Daoy (cell line): ENCODE results near the gene FBXL4. TPM values are rescaled to one million over a fixed set of nuclear protein-coding genes. Genes with fewer than 3 reads are reported as not detected.

Experiments used
- DNase-seq: peaks from one replicate; pipeline ENCODE4 v3.0.0-alpha.2; 2015; ENCODE audit warnings: low read depth
- total RNA-seq: library from RNA; depleted of rRNA; stranded (reverse); fragments of >200 nt; shearing (Covaris generic); gene quantifications from 2 replicates; pipeline ENCODE4 v1.2.3, GENCODE V29; 2014; rRNA removed

FBXL4 gene
- total RNA-seq, 1 experiment from 2014 or later = 4.7 TPM

- no peak for DNase-seq
Measured at GRCh38 chr6:98824902-98825599, 122.7 kb downstream of the FBXL4 start.

DNA sequence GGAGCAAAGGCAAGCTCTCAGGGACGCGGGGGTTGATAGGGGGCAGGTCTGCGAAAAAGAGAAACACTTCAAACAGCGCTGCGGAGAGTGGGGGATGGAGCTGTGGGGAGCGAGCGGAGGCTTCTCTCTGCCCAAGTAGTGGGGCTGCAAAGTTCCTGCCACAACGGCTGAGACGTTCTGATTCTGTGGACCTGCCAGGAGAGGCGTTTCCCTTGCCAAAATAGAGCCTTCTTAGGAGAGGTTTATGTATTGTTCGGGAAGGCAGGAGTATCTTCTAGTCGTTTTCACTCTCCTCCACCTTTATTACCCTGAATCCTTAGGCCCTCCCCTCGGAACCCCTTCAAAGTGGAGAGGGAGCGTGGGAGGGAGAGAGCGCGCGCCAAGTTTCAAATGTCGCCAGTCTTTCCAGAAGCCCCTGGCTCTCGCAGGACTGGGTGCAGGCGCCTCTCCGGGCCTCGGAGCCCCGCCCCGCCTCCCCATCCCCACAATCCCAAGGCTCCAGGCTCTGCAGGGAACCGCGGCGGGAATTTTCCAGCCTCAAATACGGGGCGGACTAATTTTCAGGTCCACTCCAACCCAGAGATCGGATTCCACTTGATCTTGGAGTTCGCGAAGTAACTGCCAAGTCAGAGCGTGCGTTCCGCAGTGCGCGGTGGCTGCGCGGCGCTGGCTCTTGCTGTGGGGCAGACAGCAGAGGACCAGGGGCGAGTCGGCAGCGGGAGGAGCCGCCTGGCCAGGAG lies 123.4 kb downstream of the FBXL4 start:
- DNase-seq = no peak

GRCh38 chr6:98823428-98824161 lies 124.2 kb downstream of the FBXL4 start:
- no peak for DNase-seq

- no peak for DNase-seq
Measured at GRCh38 chr6:98821756-98822405, 125.9 kb downstream of the FBXL4 start.

Other genes starting within 250 kb of the FBXL4 start
- gene POU3F2, start 113.4 kb downstream of the FBXL4 start, total RNA-seq = 0.63 and 0.77 TPM in 2 replicates